Stimulated activated CD4-positive, alpha-beta T cell treated with anti-CD3 and anti-CD28 coated beads, Interleukin-12 subunit alpha, Interleukin-12 subunit beta, amount 100 ng/mL, for 48 hours (primary cell): Measurements from ENCODE around the gene CAMK2A.

Experiments used
- DNase-seq, 3 donors: peaks; one replicate each; pipeline ENCODE4 v3.0.0-alpha.2; 2020; ENCODE audit warnings: low read depth in 2 of 3, low spot score in 1 of 3

Gene CAMK2A

DNA sequence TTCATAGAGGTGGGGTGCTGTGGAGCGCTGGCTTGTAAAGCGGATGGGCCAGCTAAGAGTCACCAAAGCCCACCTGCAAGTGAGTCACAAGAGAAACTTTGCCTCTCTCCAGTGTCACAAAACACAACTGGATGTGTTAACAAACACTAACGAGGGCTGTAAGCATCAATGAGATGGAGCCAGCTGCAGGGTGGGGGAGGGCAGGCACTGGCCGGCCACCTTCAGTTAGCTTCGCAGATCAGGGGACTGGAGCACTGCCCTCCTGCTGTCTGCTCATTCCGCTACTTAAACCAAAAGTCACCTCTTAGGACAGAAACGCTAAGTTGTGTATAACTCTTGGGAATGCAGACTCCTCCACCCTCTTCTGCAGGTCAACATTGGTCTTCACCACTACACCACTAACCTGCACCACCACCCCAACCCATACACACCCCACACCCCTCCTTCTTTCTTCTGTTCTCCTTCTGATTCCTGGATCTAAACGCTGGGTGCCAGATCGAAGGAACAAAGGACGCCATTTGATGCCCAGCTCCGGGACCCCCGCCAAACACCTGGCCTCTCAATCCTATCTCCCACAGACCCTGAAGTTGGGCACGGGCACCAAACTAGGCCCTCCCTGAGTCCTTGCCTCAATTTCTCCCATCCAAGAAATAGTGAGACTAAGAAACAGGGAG, 11.1 kb upstream of the CAMK2A start:
- no peak for DNase-seq

DNA sequence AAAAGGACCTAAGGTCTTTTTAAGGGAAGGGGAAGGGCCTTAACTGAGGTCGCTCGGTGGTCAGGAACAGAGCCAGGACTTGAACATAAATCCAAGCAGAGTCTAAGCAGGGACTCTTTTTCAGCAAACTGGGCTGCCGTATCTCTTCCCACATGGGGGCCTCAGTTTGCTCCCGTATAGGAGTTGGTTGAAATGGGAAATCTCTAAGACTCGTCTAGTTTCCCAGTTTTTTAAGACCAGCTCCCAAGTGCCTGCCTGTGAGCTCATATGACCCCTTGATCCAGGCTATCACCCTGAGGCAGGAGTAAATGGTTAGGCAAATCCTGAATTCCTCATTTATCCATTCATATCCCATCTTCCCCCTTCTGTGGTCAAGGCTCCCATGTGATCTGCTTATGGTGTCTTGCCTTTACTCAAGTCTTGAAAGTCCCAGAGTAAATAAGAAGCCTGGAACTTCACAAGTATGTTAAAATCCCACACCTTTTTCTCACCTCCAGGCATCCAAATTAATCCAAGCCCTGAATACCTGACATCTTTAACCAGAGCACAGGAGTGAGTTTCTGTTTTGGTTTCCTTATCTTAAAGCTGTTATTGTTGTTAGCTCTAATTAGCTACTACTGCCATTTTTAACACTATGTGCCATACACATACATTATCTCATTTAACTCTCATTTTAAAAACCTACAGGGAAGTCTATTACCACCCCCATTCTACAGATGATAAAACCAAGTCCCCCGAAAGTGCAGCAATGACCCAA, 10.2 kb upstream of the CAMK2A start:
- DNase-seq, result no peak

DNA sequence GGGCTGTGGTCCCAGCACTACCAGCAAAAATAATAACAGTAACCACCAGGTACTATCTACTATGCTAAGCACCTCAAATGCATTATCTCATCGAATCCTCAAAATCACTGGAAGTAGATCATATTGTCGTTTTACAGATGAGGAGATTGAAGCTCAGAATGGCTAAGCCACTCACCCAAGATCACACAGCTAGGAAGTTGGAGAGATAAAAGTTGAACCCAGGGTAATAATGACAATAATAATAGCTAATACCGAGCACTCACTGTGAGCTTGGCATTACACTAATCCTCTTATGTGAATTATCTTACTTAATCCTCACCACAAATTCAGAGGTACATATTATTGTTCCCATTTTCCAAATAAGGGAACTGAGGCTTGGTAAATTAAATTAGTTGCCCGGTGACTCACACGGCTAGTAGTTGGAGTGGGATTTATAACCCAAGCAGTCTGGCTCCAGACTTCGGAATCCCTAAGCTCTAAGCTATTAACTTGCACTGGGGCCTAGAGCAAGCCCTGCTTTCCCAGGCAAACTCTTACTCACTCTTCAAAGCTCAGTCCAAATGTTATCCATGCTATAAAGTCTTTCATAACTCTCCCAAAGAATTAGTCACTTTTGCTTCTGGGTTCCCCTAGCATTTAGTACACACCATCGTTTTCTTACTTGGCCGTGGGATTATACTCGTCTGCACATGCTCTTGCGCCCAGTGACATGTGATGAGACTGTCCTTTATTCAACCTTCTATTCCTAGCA, 9.3 kb upstream of the CAMK2A start:
- DNase-seq, result no peak

DNA sequence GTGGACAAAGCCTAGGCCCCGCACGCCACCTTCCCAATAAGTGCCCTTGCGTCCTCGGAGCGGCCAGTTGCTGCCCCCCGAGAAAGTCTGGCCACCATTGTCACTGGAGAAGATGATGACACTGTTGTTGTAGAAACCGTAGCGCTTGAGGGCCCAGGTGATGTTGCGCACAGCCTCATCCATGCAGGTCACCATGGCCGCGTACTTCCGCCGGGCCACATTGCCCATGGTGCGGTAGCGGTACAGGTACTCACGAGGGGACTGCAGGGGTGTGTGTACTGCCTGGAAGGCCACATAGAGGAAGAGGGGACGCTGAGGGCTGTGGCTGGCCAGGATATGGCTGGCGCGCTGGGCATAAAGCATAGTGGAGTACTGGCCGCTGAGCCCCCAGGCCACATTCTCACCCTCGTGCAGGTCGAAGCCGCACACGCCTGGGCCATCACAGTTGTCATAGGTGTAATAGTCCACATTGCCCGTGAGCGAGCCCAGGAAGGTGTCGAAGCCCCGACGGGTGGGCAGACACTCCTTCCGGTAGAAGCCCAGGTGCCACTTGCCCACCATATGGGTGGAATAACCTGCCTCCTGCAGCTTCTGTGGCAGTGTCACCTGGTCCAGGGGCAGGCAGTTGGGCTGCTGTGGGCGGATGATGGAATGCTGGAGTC, 8.5 kb upstream of the CAMK2A start:
- no peak for DNase-seq

DNA sequence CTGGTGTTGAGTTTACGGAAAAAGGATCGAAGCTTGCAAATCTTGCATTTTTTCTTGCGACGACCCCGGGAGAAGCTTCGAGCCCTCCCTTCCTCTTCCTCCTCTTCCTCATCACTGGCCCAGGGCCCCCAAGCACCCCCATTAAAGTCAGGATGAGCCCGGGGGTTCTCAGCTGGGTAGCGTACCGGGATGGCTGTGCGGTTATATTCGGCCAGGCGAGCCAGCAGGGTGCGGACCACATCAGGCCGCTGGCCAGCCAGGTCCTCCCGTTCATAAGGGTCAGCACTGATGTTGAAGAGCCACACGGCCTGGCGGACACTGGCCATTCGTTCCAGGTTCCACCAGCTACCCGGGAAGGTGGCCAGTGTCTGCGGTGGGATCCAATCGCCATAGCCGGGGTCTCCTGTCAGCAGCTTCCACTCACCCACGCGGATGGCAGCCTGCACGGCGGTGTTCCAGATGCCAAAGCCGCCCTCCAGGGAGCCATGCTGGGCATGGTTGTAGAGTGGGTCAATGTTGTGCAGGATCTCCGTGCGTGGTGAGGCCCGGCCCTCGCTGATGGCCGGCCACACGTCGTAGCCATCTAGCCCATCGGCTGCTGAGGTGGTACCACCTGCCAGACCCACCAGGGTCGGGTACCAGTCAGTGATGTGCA, 7.8 kb upstream of the CAMK2A start:
- DNase-seq, result no peak

DNA sequence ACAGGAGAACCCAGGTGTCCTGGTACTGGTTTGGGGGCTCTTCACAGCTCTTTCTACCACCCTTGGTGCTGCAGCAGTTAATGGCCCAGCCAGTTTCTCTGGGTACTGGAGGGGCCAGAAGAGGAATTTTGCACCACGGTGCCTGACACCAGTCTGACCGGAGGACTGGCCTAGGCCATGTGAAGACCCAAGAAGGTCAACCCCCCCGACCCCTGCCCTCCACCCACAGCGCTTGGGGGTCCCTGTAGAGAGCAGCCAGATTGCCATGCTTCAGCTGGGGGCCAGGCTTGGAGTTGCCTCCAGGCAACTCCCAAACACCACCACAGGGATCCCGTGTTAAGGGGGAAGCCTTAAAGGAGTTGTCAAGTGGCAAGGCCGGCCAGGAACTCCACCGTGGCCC, 6.9 kb upstream of the CAMK2A start:
- DNase-seq, result no peak

DNA sequence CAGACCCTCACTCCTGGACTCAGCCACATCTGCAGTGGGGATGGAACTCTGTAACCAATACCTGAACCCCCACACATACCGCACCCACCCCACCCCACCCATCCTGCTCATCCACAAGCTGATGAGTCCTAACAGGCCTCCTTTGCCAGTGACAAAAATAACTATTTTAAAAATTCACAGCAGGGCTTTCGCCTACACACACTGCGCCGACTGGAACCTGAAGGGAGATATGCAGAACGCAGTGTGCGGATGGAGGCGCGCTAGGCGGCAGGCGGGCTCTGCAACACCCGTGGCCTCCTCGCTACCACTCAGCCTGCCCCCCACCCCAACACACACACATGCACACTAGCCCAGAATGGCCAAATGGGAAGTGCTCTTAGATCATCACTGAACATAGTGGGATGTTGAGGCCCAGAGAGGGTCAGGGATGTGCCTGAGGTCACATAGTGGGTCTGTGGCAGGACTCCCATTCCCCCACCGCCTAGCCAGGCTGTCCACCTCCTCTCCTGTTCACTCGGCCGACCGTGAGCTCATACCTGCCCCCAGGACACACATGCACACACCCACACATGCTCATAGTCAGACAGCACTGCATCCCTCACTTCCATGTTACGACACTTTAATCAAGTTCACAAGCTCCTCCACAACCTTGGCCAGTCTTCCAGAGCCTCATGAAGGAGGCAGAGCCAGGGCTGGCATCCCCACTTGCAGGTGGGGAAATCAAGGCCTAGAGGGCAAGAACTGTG, 6.3 kb upstream of the CAMK2A start:
- DNase-seq, result no peak

DNA sequence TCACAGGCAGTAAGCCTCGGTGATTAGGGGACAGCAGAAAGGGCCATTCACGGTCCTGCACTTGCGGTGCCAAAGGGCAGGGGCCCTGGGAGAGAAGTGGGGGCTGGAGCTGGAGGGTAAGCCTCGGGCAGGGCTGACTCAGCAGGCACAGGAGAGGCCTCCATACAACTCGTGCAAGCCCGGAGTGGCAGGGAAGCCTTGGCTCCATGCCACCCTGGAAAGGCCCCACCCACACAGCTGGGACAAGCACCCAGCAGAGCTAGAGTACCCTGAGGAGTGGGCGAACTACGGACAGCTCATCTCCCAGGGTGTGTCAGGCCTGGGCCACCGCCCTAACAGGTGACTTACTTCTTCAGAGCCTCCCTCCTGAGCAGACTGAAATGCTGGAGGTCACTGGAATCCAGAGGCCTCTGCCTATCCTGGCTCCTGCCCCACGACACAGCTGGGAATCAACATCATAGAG, 5.6 kb upstream of the CAMK2A start:
- no peak for DNase-seq

DNA sequence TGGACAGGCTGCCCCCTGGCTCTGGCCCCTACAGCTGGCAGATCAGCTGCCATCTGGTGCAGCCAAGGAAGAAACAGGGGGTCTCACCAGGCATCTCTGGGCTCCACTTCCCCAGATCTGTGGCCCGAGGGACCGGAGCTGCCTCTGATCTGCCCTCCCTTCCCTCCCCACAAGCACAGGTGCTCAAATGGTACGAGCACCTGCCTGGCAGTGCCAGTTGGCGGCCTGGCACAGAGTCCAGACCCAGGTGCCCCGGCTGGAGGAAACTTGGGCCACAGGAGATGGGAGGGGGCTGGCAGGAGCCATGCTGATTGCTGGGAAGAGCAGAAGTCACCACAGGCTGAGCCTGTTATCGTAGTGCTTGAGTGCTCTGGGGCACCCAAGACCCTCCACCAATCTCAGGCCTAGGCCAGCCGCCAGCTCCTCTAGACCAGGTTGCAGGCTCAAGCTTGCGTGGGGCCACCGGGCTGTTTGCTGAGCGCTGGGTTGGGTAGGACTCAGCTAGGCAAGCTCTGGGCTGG, 5.0 kb upstream of the CAMK2A start:
- DNase-seq, result no peak

DNA sequence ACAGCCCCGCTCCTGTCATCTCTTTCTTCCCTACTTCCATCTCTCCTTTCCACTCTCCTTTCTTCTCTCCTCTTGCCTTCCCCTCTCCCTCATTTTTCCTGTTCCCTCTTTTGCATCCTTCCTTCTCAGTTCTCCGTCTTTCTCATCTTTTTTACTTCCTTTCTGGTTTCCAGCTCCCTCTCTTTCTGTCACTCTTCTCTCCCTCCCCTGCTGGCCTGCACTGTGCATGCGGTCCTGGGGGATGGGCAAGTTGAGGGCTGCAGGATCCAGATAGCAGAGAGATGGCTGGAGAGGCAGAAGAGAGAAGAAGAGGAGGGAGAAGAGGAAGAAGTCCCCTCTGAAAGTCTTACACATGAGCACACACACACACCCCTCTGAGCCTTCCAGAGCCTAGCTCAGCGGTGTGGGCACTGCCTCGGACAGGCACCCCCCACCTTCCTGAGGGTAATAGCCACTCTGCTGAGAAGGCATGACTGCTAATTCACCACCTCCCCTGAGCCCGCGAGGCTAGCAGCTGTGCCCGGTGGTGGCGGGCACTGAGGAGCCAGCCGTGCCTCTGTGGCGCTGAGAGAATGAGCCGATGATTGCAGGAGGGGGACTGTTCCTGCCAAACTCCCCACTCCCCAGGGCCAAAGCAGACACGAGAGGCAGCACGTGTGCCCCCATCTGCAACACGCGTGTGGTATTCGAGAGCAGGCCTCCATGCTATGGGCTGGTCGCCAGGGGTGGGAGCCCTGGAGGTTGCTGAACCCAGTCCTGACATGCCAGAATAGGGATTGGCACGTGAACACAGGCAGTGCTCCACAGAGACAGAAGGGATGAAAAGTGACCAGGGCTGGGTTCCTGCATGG, 3.7 kb upstream of the CAMK2A start:
- no peak for DNase-seq

DNA sequence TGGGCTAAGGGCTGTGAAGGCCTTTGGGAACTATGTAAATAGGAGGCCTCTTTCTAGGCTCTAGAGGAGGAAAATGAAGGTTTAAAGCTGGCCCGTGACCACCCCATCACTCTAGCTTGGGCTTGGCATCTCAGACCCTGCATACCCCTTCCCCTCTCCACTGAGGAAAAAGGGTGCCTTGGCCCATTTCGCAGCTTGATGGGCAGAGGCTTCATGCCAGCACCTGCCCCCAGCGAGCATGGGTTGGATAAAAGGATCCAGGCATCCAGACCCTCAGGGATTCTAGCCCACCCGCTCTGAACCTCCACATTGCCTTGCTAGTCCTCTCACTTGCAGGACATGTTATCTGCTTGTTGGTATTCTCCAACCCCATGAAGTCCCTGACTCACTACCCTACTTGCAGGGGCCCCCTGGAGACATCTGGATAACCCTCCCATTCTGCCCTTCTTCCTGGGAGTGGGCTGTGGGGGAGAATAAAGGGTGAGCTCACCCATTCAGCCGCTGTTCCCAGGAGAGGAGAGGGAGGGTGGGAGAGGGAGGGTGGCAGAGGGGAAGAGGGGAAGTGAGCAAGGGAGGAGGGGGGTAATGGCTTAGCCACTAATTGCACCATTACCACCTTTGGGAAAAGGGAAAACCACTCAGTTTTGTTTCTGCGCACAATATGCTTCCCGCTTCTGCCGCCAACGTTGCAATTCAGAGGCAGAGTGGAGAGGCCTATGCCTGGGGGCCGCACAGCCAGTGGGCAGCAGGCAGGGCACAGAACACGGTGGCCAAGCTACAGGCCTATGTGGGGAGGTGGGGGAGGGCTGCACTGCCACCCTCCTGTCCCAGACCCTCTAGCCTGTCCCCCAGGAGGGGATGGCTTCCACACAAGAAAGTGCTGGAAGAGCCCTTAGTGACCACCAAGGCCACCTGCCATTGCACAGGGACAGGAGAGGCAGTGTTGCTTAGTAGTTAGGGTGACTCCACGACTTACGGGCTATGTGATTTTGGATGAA, 2.1 kb upstream of the CAMK2A start:
- DNase-seq, result no peak

DNA sequence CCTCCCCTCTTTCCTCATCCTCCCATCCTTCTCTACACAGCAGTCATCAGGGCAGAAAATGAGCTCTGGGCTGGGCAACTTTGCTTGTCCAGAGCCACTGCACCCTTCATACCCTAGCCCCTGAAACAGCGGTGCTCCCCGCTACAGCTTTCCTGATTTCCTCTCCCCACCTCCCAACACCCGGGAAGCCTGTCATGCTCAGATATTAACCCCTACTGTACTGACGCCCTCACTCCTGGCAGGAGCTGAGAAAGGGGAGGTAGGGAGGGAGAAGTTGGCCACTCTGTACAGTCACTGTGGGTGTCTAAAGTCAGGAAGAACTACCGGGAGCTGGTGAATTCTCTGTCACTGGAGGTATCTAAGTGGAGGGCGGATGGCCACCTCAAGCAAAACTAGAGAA, 782 bp downstream of the CAMK2A start:
- no peak for DNase-seq

DNA sequence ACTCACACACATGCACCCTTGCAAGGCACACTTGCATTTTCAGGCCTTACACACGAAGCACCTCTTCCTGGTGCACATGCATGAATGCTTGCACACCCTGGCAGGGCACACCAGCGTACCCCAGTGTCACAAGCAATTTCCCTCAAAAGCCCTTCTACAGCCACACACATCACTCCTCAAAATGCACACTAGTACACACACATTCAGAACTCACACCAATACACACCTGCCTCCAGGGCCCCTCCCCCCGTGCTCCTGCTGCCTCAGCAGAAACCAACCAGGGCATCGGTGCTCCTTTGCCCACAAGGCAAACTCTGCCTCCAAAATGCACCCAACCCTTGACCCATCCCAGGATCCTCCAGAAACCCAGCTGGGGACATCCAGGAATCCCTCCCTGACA, 1.2 kb downstream of the CAMK2A start:
- DNase-seq, result no peak

DNA sequence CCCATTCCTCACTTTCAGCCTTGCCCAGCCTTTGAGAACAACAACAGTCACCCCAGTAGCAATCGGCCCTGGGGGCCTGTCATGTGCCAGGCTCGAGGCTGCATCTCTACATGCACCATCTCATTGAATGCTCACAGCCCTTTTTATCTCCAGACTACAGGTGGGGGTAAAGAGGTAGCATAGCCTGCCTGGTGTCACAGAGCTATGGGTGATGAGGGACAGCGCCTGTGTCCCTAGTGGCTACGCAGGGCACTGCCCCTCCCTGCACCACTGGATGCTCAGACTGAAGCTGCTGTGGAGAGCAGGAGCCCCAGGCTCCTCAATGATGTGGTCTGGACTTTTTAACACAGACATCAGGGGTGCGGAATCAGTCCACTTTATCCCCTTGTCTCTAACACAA, 2.8 kb downstream of the CAMK2A start:
- DNase-seq, result no peak

DNA sequence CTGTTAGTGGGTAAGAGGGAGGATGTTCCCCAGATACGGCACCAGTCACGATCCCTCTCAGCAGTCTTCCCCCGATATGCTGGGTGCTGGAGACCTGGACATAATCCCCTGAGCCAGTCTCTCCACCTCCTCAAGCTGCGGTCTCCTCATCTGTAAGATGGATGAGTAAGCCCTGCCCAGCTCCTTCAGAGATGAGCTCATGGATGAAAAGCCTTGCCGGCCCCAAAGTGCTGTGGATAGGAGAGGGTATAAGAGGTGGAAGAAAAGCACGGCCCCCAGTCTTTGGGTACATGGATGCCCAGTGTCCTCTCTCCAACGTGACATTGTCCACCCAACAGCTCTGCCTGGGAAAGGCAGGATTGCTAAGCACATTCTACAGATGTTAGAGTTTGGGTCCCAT, 4.5 kb downstream of the CAMK2A start:
- DNase-seq, result no peak

DNA sequence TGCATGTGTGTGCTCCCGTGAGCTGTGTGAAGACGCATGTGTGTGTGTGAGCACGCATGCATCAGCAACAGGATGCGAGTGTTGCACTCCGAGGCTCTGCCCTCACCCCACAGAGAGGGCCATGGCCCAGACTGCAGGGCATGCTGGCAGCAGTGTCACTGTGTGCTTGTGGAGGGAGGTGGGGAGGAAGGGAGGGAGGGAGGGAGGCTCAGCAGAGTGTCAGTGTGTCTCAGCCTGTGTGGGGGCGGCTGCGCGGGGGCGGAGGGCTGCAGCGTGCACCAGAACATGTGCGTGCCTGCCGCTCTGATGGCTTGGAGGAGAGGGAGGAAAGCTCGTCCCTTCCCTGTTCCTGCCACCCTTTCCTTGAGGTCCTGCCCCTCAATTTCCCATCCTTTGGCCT, 5.3 kb downstream of the CAMK2A start:
- DNase-seq, result no peak

DNA sequence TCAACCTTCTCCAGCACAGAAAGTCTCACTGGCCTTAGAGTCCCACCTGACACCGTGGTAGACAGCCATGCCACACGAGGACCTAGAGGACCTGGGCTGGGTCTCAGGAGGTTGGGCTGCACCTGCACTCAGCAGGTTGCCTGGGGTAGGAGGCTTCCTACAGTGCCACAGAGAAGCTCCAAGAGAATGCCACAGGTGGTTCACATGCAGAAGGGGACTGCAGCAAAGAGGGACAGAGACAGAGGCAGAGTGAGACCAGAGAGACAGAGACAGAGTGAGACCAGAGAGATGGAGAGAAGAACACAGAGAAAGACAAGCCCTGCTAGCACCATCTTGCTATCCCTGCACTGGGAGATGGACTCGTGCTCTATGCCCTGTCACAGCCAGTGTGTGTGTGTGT, 5.7 kb downstream of the CAMK2A start:
- DNase-seq, result no peak

DNA sequence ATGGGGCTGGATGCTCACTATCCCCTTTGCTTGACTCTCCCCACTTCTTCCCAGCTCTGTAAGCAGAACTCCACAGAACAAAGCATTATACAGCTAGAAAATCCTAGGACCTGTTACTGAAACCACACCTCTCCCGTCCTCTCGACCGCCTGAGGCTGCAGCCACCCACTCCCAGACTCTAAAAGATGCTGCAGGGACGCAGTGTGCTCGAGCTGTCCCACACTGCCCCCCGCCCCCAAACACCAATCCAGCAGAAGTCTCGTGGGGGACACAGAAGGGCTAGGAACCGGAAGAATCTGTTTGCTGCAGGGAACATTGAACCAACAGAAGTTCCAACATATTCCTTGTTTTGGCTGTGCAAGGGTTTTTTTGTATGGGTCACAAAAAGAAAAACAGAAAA, 7.6 kb downstream of the CAMK2A start:
- DNase-seq, result no peak
